Measurements from ENCODE around the gene COPG2. TPM values are rescaled to one million over a fixed set of nuclear protein-coding genes. Genes with fewer than 3 reads are reported as not detected.

The COPG2 gene
- total and polyA plus RNA-seq, 2 of the 8 experiments (the other 6 are each of a cell fraction or from before 2014, with no cell fraction given): 50.3 to 53.1 TPM

DNA sequence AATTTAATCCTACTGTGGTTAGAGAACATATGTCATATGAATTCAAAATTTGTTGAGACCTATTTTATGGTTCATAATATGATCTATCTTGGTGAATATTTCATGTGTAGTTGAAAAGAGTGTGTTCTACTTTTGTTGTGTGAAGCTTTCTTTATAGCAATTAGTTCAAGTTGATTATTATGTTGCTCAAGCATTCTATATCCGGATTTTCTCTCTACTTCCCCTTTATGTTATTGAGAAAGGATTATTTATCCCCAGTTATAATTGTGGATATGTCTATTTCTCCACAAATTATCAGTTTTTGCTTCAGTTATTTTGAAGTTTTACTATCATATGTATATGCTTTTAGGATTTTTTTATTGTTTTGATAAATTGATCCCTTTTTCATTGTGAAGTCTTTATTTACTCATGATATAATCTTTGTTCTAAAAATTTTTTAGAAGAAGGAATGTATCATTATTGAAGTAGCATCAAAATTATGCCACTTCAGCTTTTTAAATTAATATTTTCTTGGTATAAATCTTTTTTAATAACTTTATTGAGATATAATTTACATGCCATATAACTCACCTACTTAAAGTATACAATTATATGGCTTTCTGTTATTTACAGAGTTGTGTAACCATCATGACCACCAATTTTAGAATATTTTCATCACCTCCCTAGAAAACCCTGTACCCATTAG lies 188.7 kb downstream of the COPG2 start:
- no peak overlapping the region for H4K5ac ChIP-seq (ENCODE audit: insufficient read length, low read depth, low read length)
- ChIA-PET POLR2A (ENCODE audit: partially characterized antibody) (no interaction called here), CTCF (ENCODE audit: partially characterized antibody) (interaction anchor here (1.2 kb wide), 1 partner anchor 9 kb away, joined by 4 read pairs; no protein-coding TSS in a partner anchor)
- no peak overlapping the region for H4K8ac ChIP-seq (ENCODE audit: extremely low read depth, insufficient read depth, low read length)
- H3K27me3 ChIP-seq (replicated peaks in 1 of 4; ENCODE audit: control insufficient read depth in 3 of 4, extremely low read depth in 1 of 4, insufficient read depth in 3 of 4, low read length in 3 of 4): peaks cover 0 to 3% (median 0%) of the 10 kb centered on the region in 4 experiments; a peak in 1 of 7 replicates
- no peaks in the 10 kb centered on the region for H3K79me1 ChIP-seq (ENCODE audit: low read depth, low read length)
- no peaks in the 10 kb centered on the region for H3K36me3 ChIP-seq (ENCODE audit: control insufficient read depth in 2 of 4, insufficient read depth in 4 of 4, low read length in 3 of 4)
- FAIRE-seq (no peak), DNase-seq (ENCODE audit: low read depth in 1 of 2, low spot score in 2 of 2) (no peak)
- H3K9ac ChIP-seq (replicated peaks in 1 of 4; ENCODE audit: extremely low read depth in 1 of 4, low read depth in 3 of 4, low read length in 3 of 4): no peak overlapping the region
- no peak overlapping the region for H2BK120ac ChIP-seq (replicated peaks; ENCODE audit: low read depth, low read length)
- H3K18ac ChIP-seq (ENCODE audit: extremely low read depth, low read length): no peak overlapping the region
- no peak overlapping the region for H3K14ac ChIP-seq (ENCODE audit: insufficient read length)
- no peak overlapping the region for H3K23ac ChIP-seq (ENCODE audit: insufficient read length)
- H2BK20ac ChIP-seq (ENCODE audit: low read length): no peak overlapping the region
- H3K79me2 ChIP-seq (ENCODE audit: control insufficient read depth in 1 of 2, insufficient read depth in 2 of 2, low read length in 2 of 2): no peaks in the 10 kb centered on the region
- no peak overlapping the region for H3K4me2 ChIP-seq (ENCODE audit: insufficient read depth in 1 of 2, low read depth in 2 of 2, low read length in 2 of 2)
- no peaks in the 10 kb centered on the region for H3K9me3 ChIP-seq (ENCODE audit: insufficient read depth in 2 of 2, low read depth in 1 of 2, low read length in 1 of 2)
- H3K4ac ChIP-seq (replicated peaks; ENCODE audit: insufficient read length, low read depth, low read length): no peak overlapping the region
- H4K91ac ChIP-seq (replicated peaks; ENCODE audit: insufficient read length, low read length): no peak overlapping the region
- no peak overlapping the region for H3K27ac ChIP-seq (ENCODE audit: low read depth, low read length)
- H3K4me3 ChIP-seq (ENCODE audit: extremely low read depth in 1 of 4, insufficient read depth in 2 of 4, low read depth in 3 of 4, low read length in 4 of 4): no peak overlapping the region
- 90% methylated on average over 1 of the region's 1 CpG; no CpG with 5 or more reads in 1 of the 2 experiments for WGBS, 2 experiments (ENCODE audit: extremely low coverage in 1 of 2, insufficient coverage in 1 of 2, insufficient read length in 1 of 2, insufficient replicate concordance in 2 of 2, low coverage in 1 of 2, low lambda C conversion rate in 2 of 2, missing lambda C conversion rate in 1 of 2)
- no peak overlapping the region for H2AK5ac ChIP-seq (ENCODE audit: low read depth, low read length)
- H3K4me1 ChIP-seq (replicated peaks in 1 of 4; ENCODE audit: control insufficient read depth in 3 of 4, insufficient read depth in 4 of 4, low read length in 3 of 4): peaks cover 0 to 3% (median 0%) of the 10 kb centered on the region in 4 experiments; a peak in 2 of 7 replicates
- no peak overlapping the region for H2BK15ac ChIP-seq (ENCODE audit: low read length)
- TF ChIP-seq, protein P1, sequence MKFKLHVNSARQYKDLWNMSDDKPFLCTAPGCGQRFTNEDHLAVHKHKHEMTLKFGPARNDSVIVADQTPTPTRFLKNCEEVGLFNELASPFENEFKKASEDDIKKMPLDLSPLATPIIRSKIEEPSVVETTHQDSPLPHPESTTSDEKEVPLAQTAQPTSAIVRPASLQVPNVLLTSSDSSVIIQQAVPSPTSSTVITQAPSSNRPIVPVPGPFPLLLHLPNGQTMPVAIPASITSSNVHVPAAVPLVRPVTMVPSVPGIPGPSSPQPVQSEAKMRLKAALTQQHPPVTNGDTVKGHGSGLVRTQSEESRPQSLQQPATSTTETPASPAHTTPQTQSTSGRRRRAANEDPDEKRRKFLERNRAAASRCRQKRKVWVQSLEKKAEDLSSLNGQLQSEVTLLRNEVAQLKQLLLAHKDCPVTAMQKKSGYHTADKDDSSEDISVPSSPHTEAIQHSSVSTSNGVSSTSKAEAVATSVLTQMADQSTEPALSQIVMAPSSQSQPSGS (IDR thresholded peaks at IDR 0.05; ENCODE audit: low read length): no peak
- no peak for TF ChIP-seq KDM1A (IDR thresholded peaks at IDR 0.05; ENCODE audit: borderline replicate concordance, low read length)
- no peak for TF ChIP-seq PHF8 (conservative IDR thresholded peaks at IDR 0.05; ENCODE audit: low read depth, low read length)
- no peak for TF ChIP-seq BRCA1 (IDR thresholded peaks at IDR 0.05; ENCODE audit: low read depth, low read length)
- no peak for TF ChIP-seq TCF12 (IDR thresholded peaks at IDR 0.05; ENCODE audit: low read depth, low read length)
- TF ChIP-seq SP1 (IDR thresholded peaks at IDR 0.05; ENCODE audit: low read depth, low read length): no peak
- no peak for TF ChIP-seq FOSL1 (IDR thresholded peaks at IDR 0.05; ENCODE audit: insufficient read depth, low read depth, low read length)
- H2BK12ac ChIP-seq (ENCODE audit: low read depth, low read length): no peak overlapping the region
- H3K23me2 ChIP-seq (ENCODE audit: low read depth, low read length): no peaks in the 10 kb centered on the region
- no peak overlapping the region for H2BK5ac ChIP-seq (ENCODE audit: low read depth, low read length)
- no peak overlapping the region for H3K56ac ChIP-seq (replicated peaks; ENCODE audit: insufficient read length, low read depth, low read length)
- no peaks in the 10 kb centered on the region for H4K20me1 ChIP-seq (replicated peaks in 1 of 2; ENCODE audit: control insufficient read depth in 1 of 2, insufficient read depth in 2 of 2, low read length in 2 of 2)
- H2AFZ ChIP-seq (ENCODE audit: low read length): no peak overlapping the region

All from H1 (cell line).